Left colon (tissue), 2 donors: Measurements from ENCODE around the gene KRT38. TPM values are rescaled to one million over a fixed set of nuclear protein-coding genes. Genes with fewer than 3 reads are reported as not detected.

Source experiments
- total RNA-seq, 2 donors: library from RNA; stranded (reverse); fragmentation: NEBNext Ultra II Directional; extraction: Animal tissue kit (Norgen Biotek cat#: 25700); gene quantifications; one replicate each; pipeline ENCODE4 v1.2.1, GENCODE V29; 2021
- donor health status: DM: no; HTN: no; CAD: no.
- donor health status: DM: yes; HTN: yes; CAD: no.

KRT38 gene
- total RNA-seq, 2 donors from 2014 or later = not detected

Other genes with a start within 250 kb of the KRT38 start
- not detected for gene KRTAP9-2, start 214.3 kb downstream of the KRT38 start, total RNA-seq
- gene KRTAP9-3, start 208.5 kb downstream of the KRT38 start, total RNA-seq = not detected
- not detected for gene KRTAP9-8, start 203.0 kb downstream of the KRT38 start, total RNA-seq
- not detected for gene KRTAP9-4, start 191.3 kb downstream of the KRT38 start, total RNA-seq
- not detected for gene KRTAP9-9, start 185.6 kb downstream of the KRT38 start, total RNA-seq
- not detected for gene KRTAP9-6, start 175.6 kb downstream of the KRT38 start, total RNA-seq
- gene KRTAP9-7, start 165.3 kb downstream of the KRT38 start, total RNA-seq = not detected
- gene KRTAP29-1, start 138.1 kb downstream of the KRT38 start, total RNA-seq = not detected
- gene KRTAP16-1, start 131.7 kb downstream of the KRT38 start, total RNA-seq = not detected
- gene KRTAP17-1, start 125.3 kb downstream of the KRT38 start, total RNA-seq = not detected
- gene KRT33A, start 90.2 kb downstream of the KRT38 start, total RNA-seq = not detected
- not detected for gene KRT33B, start 71.2 kb downstream of the KRT38 start, total RNA-seq
- gene KRT34, start 58.7 kb downstream of the KRT38 start, total RNA-seq = under 1 TPM in 1 of 2 donors, not detected in 1; 0.20 TPM
- gene KRT31, start 43.4 kb downstream of the KRT38 start, total RNA-seq = not detected
- not detected for gene KRT37, start 16.4 kb downstream of the KRT38 start, total RNA-seq
- not detected for gene KRT32, start 26.4 kb upstream of the KRT38 start, total RNA-seq
- not detected for gene KRT35, start 40.2 kb upstream of the KRT38 start, total RNA-seq
- under 1 TPM in 1 of 2 donors, not detected in 1; 0.27 TPM for gene KRT36, start 48.9 kb upstream of the KRT38 start, total RNA-seq
- under 1 TPM in 1 of 2 donors, not detected in 1; 0.82 TPM for gene KRT13, start 64.6 kb upstream of the KRT38 start, total RNA-seq
- 10 to 100 TPM in 1 of 2 donors, 1 to 10 TPM in 1; 6.8 to 30.9 TPM for gene KRT15, start 77.9 kb upstream of the KRT38 start, total RNA-seq
- 1,000 to 10,000 TPM; 1,911 to 3,076 TPM for gene KRT19, start 87.3 kb upstream of the KRT38 start, total RNA-seq
- not detected for gene KRT9, start 131.1 kb upstream of the KRT38 start, total RNA-seq
- gene KRT14, start 145.9 kb upstream of the KRT38 start, total RNA-seq = under 1 TPM; 0.25 to 0.40 TPM
- gene KRT16, start 171.8 kb upstream of the KRT38 start, total RNA-seq = not detected
- gene KRT17, start 183.6 kb upstream of the KRT38 start, total RNA-seq = under 1 TPM in 1 of 2 donors, not detected in 1; 0.70 TPM
- 100 to 1,000 TPM; 596 to 603 TPM for gene EIF1, start 247.9 kb upstream of the KRT38 start, total RNA-seq